ENCODE measurements around the gene CDK5RAP3.

Gene CDK5RAP3

GRCh38 chr17:47949197-47949759 is 21.6 kb upstream of the CDK5RAP3 start:
- DNase-seq, result peak; percentile 76 to 79

DNA sequence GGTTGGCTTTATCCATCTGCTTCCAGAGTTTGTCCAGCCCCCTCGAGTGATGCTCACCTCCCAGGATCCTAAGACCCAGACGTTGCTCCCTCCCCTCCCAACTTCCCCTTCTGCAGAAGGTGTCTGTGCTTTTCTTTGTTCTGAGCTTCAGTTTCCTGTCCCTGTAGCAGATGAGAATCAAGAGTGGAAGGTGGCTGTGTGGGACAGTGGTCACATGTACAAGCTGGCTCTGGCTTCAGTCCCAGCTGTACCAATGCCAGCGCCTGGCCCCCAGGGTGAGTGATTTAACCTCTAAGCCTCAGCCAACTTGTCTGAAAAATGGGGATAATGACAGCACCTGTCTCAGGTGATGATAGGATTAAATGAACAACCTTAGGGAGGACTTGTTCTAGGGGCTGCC is 21.0 kb upstream of the CDK5RAP3 start:
- DNase-seq, result peak in 1 of 2 donors; percentile 19

DNA sequence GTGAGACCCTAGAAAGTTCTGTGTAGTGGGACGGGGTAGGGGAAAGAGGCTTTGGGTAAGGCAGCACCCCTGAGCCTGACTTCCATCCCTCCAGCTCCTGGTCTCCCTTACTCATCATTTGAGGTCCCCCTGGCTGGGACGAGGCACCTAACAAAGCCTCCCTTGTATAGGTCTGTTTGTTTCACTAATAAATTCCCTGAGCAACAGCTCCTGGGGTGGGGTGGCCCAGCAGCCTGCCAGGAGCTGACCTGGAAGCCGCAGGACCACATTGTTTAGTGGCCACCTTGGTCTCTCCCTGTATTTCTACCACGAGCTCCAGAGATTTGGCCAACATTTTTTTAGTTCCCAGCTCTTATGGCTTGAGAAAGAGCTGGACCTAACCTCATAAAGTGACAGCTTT is 20.5 kb upstream of the CDK5RAP3 start:
- DNase-seq, result no peak

DNA sequence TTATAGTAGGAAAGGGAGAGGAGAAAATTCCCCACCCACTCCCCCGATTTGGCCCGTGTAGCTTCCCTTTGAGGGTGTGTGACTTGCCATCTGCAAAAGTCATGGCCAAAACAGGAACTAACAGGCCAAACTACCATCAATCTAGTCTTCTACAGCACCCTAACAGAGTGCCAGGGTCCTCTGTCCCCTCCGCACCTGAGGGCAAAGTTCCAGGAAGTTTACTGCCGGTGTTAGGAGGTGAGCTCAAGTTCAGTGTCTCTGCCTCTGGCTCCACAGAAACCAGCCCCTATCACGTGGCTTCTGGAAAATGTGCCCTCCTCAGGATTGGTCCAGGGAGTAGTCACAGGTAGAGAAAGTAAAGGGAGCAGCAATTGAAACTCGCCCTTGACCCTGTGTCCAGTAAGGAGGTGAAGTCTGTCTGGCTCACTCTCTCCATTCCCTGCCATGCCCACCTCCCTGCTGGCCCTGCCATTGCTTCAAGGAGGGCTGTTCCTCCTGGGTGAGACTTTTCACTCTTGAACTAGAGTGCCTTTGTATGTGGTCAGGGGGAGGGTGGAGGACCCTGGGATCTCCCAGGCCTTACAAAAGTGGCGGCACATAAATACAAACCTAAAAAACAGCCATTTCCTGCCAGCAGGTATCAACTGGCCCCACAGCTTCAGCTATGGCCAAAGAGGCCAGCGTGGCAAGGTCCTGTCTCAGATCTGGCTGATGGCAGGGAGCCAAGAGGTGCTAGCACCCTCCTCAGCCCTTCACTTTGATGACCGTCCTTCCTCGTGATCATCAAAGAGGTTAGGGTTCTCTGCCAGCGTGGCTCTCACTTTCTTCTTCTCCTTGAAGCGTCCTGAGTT is 18.5 kb upstream of the CDK5RAP3 start:
- DNase-seq, result no peak

- no peak for DNase-seq
Observed at GRCh38 chr17:47953909-47954308, 17.0 kb upstream of the CDK5RAP3 start.

GRCh38 chr17:47955497-47956461 is 15.1 kb upstream of the CDK5RAP3 start:
- no peak for DNase-seq

DNA sequence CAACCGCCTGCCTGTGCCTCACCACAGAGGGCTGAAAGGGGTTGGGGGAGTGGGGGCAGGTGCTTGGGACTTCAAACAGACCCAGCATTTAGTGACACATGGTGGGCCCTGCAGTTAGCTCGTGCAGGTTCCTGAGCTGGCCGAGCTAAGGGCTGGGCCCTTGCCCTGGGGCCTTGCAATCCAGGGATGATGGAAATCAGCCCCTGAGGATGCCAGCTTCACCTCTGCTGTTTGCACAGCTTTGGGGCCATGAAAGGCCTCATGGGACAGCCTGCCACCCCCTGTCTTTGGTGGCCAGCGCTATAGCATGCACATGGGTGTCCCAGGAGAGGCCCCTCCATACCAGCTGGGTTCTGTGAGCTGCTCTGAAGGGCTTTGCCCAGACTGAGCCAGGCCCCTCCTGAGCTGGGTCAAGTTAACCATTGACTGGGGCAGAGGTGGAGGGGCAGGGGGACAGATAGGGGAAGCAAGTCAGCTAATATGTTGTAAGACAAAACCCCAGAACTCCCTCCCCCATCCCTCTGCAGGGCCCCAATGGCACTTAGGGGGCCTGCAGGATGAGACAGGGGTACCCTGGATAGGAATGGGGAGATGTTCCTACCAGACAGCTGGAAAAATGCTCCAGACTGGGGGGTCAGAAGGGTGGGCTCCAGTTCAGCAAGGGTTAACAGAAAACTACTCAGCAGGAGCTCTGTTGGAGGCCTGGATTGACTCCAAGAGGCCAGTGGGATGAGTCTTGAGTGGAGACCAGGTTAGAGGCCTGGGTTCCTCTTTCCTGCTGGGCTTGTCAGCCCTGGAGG is 13.9 kb upstream of the CDK5RAP3 start:
- no peak for DNase-seq

DNA sequence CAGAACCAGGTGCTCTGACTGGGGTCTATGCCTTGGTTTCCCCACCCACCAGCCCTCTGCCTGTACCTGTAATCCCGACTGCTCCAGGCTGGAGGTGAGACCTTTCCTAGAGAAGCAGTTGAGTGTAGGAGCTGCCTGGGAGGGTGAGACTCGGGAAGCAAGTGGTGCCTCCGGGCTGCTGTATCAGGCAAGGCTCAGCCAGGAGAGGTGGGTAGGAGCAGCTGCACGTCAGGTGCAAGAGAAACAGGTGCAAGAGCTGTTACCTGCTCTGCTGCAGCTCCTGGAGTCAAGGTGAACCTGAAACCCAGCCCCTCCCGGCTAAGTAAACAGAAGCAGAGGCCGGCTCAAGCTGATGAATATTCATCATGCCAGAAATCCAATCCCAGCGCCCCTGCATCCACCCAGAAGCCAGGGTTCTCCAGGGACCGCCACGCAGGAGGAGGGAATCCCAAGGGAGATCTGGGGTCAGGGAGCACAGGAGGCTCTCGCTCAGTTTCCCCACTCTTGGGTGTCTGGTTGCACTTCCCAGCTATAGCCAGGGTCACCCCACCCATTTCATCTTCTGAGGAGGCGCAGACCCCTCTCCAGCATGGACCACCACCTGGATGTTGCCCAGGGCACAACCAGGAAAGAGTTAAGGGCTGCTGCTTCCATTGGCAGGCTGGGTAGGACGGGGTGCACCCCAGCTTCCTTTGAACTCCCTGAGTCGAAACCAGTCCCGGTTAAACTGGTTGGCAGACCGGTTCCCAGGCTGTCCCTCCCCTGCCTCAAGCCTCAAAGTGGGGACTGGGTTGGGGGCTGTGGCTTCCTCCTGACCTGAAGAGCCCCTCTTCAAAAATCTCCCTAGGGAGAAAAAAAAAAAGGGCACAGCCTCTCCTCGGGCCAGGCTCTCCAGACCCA is 13.1 kb upstream of the CDK5RAP3 start, which contains the start of gene PRR15L:
PRR15L (minus strand) TSS at position 293 of the 900 bp plus-strand sequence. CDS start 4,649 bp downstream, outside the sequence.
- DNase-seq, result no peak

GRCh38 chr17:47959825-47960655 is 10.9 kb upstream of the CDK5RAP3 start:
- no peak for DNase-seq

- DNase-seq, result no peak
Observed at GRCh38 chr17:47961406-47961805, 9.5 kb upstream of the CDK5RAP3 start.

DNA sequence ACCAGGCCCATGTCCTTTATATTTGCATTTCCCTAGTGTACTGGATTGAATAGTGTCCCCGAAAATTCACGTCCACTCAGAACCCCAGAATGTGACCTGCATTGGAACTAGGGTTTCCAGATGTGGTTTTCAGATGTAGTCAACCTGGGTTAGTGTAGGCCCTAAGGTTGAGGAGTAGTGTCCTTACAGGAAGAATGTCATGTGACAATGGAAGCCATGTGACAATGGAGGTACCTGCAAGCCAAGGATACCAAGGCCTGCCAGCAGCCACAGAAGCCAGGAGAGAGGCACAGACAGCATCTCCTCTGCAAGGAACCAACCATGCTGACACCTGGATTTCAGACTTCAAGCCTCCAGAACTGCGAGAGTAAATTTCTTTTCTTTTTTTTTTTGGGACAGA is 8.0 kb upstream of the CDK5RAP3 start:
- no peak for DNase-seq

DNA sequence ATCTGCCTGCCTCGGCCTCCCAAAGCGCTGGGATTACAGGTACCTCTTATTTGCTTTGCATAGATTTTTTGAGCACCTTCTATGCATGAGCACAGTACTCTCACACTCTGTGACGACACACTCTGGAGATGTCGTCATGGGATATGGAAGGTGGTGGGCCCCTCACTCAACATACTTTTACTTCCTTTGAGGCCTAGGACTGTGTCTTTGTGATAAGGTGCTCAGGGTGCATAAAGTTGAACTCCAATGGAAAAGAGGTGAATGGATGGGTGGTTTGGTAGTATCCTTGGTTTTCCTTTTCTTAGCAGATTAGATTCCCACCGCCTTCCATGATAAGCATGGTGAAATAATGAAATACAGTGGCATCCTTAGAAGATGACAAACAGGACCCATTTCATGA is 6.1 kb upstream of the CDK5RAP3 start:
- no peak for DNase-seq

DNA sequence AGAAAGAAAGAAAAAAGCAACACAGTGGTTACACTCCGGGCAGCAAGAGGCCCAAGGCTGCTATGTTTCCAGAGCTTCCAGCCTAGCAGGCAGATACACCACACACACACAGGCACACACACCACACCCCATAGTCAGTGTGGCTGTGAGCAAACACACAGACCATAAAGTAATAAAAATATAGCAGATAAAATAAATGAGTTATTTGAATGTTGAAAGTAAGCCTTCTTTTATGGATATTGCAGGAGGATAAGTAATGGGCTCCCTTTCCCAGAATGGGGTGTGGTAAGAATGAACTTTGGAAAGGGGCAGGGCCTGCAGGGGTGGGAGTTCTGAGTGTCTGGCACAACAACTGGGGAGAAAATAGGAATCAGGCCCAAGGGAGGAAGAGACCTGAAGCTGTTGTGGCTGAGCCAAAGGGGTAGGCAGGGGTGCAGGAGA is 4.8 kb upstream of the CDK5RAP3 start:
- DNase-seq, result no peak

GRCh38 chr17:47967607-47968252 is 3.2 kb upstream of the CDK5RAP3 start:
- DNase-seq, result no peak

- DNase-seq, result no peak
Observed at GRCh38 chr17:47968836-47969235, 2.1 kb upstream of the CDK5RAP3 start.

DNA sequence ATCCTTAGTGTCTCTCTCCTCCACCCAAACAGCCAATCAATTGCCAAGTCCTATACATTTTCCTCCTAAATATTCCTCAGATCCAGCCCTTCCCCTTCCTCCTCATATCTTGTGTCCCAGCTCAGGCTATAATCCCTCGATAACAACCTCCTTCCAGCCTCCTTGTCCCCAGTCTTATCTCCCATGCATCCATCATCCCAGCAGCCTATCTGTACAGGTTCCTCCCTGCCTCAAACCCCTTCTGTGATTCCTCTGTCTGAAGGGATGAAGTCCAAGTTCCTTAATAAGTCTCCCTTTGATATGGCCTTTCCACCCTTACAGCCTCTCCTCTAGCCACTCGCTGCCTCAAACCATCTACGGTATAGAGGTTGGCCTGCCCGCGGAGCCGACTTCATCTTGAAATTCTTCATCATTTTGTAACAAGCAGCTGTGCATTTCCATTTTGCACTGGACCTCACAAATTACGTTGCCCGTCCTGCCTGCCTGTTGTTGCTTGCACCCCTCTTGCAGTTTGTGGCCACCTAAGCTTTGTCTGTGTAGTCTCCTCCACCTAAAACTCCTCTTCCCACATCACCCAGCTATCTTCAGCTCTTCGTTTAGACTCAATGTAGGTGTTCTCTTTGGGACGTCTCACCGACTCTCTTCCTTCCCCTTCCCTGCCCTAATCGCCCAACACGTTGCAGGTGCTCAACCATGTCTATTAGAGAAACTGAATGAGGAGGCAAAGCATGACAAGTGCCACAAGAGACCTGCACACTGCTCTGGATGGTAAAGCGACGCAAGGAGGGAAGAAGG is 786 bp upstream of the CDK5RAP3 start:
- DNase-seq, result no peak

GRCh38 chr17:47973541-47973940 is 2.6 kb downstream of the CDK5RAP3 start:
- DNase-seq, result no peak

DNA sequence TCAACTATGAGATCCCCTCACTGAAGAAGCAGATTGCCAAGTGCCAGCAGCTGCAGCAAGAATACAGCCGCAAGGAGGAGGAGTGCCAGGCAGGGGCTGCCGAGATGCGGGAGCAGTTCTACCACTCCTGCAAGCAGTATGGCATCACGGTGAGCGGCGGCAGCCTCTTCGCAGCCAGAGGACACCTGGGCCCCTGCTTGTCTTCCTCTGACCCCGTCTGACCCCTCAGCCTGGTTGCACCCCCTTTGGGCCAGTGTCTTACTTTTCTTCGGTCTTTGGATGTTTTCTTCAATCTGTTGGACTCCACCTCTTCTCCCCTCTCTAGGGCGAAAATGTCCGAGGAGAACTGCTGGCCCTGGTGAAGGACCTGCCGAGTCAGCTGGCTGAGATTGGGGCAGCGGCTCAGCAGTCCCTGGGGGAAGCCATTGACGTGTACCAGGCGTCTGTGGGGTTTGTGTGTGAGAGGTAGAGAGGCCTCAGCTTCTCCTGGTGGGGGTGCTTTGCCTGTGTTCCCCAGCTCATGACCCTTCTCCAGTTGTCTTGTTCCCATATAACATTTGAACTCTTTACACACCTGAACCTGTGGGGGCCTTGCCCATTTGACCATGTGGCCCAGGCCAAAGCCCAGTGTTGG is 4.4 kb downstream of the CDK5RAP3 start:
- DNase-seq, result no peak

Measured in CD4-positive, alpha-beta T cell treated with Interleukin-4 for 1 hour (primary cell).